ENCODE results near the gene LSS.
"Not testable (repeated sequence)": the region's sequence is repeated elsewhere in the genome, so short reads cannot be mapped to it uniquely, and the experiment has no call there.

LSS gene

DNA sequence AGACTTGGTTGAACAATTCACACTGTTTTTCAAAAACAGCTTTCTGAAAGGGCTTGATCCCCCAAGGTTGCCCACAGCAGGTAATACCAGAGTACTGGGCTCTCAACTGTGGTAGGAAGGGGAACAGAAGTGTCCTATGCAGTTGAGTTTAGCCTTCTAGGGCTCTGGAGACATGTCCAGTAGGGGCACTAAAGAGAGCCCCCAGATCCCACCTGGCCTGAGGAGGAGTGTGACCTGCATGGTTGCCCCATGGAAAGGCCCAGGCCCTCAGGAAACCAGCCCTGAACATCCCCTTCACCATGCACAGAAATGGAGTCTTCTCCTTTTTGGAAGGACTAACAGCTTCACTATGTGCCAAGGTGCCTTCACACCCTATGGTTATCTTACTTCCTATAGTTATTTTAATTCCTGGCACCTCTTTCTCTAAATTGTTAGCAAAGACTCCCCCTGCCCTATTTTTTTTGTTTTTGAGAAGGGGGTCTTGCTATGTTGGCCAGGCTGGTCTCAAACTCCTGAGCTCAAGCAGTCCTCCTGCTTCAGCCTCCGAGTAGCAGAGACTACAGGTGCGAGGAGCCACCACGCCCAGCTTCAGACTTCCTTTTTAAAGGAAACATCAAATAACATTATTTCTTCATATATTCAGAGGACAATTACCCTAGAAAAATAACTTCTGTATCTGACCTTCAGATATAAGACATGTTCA lies 16.8 kb upstream of the LSS start:
- DNase-seq: no peak

- DNase-seq: no peak
These were observed 16.0 kb upstream of the LSS start for GRCh38 chr21:46244602-46245001.

DNA sequence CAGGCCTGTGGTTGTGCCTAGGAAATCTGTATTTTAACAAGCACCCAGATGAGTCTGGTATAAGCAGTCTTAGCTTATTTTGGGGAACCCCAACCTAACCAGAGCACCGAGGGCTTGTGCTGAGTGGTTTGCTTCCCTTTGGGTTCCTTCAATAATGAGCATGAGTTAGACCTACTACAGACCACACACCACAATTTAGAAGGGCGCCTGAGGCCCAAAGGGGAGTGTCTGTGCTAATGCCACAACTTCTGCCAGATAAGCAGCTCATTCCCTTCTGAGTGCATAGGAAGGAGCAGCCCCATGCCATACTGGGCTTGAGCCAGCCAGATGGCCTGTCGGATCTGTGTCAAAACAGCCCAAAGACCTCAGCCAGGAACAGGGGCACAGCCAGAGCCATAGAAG lies 15.4 kb upstream of the LSS start:
- no peak for DNase-seq

GRCh38 chr21:46243325-46243724 lies 14.8 kb upstream of the LSS start:
- no peak for DNase-seq

GRCh38 chr21:46241577-46241976 lies 13.0 kb upstream of the LSS start:
- DNase-seq: not testable (repeated sequence)

DNA sequence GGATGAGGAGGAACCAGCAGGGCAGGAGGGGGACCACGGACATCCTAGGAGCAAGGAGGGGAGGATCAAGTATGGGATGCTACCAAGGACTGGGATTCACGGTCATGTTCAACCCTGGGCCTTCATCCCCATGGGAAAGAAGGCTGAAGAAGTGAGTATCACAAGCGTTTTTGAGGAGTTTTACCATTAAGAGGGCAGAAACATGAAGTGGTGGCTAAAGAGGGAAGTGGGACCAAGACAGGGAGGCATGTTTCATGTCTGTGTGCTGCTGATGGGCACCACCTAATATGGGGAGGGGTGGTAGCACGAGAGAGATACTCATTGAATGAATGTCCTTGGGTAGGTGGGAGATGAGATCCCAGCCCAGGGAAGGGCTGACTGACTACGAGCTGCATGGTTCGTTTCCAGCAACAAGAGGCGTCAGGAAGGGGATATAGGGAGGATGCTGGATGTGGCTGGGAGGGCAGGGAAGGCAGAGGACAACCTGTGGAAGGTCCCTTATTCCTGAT lies 11.3 kb upstream of the LSS start:
- no peak for DNase-seq

DNA sequence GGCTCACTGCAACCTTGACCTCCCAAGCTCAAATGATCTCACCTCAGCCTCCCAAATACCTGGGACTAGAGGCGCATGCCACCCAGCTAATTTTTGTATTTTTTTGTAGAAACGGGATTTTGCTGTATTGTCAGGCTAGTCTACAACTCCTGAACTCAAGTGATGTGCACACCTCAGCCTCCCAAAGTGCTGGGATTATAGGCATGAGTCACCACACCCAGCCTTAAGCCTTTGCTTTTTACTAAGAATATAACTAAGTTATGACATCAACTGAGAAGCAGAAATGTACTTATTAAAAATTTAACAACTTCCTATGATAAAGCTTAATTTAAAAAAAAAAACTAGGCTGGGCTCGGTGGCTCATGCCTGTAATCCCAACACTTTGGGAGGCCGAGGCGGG lies 8.9 kb upstream of the LSS start:
- no peak for DNase-seq

DNA sequence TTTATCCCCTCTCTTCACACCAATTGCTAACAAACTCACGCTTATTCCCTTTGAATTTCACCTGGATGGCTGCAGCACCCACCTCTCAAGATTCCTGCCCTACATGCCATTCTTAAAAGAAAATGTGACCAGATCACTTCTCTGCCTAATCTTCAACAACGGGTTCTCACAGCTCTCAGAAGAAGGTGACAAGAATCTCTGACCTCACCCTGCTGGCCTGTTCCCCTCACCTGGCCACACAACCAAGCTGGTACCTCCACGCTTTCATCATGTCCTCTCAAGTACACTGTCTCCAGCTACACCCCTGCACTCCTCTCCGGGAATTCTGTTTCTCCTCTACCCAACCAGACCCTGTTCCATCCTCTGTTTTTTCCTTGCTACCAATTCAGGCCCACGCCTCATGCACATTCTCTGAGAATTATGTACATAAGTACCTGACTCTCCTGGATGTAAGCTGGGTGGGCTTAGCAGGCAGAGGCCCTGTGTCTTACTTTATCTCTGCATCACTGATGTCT lies 5.9 kb upstream of the LSS start:
- no peak for DNase-seq

GRCh38 chr21:46229923-46230260 lies 1.3 kb upstream of the LSS start:
- DNase-seq: no peak

- DNase-seq: peak; percentile 69
These were observed 754 bp upstream of the LSS start for GRCh38 chr21:46229133-46229922.

GRCh38 chr21:46227811-46228344 lies 696 bp downstream of the LSS start:
- no peak for DNase-seq

- no peak for DNase-seq
These were observed 1.5 kb downstream of the LSS start for GRCh38 chr21:46226920-46227599.

DNA sequence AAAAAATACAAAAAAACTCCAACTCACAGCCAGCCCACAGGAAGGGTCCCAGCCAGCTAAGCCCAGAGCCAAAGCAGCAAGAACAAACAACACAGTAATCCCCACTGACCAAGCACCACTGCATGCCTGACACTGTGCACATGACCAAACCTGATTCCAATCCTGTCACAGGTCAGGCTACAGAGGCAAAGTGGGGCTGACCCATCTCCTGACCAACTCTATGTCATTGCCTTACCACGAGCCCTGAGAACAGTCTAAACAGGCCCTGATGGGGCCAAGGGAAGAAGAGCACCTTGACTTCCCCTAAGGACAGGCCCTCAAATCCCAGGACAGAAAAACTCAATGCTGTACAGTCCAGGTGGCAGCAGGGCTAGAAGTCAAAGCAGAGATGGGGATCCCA lies 2.4 kb downstream of the LSS start:
- no peak for DNase-seq

DNA sequence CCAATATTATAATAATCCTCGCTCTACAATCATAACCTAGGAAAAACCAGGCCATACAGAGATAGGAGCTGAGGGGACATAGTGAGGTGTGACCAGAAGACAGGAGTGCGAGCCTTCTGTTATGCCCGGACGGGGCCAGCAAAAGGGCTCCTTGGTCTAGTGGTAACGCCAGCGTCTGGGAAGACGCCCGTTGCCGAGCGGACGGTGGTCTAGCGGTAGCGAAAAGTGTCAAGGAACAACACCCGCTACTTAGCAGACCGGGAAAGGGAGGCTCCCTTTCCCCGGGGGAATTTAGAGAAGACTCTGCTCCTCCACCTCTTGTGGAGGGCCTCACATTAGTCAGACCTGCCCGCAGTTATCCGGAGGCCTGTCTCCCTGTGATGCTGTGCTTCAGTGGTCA lies 4.9 kb downstream of the LSS start:
- DNase-seq: not testable (repeated sequence)

DNA sequence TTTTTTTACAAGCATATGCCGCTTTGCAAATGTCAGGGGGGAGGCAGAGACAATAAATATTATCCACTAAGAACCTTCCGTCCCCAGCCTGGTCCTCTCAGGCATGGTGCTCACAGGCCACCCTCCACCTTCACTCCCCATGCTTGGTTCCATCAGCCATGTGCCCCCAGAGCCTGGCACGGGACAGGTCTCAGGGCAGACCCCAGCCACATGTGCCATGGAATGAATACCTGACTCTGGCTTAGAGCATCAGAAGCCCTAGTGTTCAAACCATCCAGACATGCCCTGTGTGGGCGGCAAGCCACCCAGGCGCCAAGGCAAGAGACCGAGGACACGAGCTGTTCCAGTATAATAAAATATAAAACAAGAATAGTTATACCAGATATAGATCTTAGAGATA lies 5.4 kb downstream of the LSS start:
- no peak for DNase-seq

GRCh38 chr21:46222436-46223116 lies 6.0 kb downstream of the LSS start:
- no peak for DNase-seq

DNA sequence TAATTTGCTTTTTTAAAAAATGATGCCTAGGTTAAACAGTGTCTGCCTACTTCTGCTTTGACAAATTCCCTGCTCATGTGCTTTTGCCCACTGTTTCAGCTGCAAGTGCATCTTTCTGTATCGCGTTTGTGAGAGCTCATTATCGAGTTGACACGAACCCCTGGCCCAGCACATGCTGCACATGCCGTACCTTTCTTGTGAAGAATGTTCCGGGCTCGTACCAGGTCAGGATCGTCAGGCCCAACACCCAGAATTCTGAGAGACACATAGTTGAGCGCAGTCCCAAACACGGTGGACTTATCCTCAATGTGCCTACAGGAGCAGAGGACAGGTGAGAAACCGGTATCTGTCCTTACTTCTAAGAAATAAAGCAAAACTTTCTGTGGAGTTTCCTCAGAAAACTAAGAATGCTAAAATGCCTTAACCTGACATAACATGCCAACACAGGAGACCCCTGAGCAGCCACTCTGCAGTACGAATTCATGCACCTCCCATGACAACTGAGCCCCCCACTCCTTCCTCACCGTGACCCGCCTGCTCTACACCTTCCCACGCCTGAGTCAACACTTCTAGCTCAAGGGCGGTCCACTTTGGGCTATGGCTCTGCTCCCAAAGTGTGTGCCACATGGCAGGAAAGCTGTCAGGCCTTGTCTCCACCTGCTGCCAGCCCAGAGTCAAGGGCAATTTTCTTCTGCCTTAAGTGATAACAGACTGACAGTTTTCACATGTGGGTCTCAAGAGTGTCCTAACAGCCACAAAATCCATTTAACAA lies 6.7 kb downstream of the LSS start:
- no peak for DNase-seq

DNA sequence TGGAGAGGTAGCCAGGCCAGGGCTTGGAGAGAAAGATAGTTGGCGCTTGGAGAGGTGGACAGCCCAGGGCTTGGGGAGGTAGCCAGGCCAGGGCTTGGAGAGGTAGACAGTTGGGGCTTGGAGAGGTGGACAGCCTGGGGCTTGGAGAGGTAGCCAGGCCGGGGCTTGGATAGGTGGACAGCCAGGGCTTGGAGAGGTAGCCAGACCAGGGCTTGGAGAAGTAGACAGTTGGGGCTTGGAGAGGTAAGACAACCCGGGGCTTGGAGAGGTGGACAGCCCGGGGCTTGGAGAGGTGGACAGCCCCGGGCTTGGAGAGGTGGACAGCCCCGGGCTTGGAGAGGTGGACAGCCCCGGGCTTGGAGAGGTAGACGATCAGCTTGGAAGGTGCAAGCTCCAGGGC lies 7.7 kb downstream of the LSS start:
- DNase-seq: no peak

GRCh38 chr21:46220275-46220810 lies 8.2 kb downstream of the LSS start:
- no peak for DNase-seq

DNA sequence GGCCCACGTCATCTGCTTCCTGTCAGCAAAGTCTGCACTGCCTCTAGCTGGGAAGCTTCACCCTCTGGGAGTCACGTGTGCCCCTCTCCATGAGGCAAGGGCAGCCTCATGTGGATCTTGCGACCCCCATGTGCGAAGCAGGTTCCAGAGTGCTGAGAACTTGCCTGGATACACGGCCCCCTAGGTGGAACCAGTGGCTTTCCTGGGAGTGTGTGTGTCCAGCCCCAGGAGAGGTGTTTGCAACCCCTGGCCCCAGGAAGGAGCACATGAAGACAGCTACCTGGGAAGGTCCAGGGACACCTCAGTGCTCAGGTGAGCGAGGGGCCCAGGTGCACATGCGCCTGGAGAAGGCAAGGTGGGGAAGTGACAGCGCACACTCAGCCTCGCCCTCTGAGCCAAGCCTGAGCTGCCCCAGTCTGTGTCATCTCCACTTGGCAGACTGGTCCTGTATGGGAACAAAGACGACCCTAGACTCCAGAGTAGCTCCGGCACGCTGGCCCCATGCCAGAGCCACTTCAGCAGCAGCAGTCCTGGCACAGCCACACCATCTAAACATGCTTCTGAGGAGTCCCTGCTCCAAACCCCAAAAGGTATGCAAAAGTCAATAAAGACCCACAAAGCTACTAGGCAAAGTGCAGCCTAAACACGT lies 8.9 kb downstream of the LSS start:
- DNase-seq: no peak

DNA sequence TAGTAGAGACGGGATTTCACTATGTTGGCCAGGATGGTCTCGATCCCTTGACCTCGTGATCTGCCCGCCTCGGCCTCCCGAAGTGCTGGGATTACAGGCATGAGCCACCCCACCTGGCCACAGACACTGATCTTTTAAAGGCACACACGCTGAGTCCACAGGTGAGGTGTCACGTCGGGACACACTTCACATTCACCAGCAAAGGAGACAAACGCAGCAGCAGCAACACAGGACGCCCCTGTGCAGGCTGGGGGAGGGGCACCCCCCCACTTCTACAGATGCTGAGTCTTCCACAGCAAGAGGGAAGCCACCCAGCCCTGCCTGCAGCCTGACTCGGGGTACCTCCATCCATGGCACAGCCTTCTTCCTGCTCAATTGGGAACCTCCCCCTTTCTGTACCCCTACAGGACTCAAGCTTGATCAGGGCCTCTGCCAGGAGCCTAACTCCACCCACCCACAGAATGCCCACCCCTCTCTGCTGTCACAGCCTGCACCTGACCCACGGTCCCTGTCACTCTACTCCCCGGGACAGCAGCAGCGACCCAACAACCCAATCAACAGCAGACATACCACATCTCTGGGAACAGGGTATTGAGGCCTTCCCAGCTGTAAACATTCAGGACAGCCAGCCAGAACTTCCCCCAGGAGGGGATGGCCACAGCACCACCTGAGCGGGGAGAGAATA lies 9.5 kb downstream of the LSS start:
- no peak for DNase-seq

All from NCI-H1694 treated with DMSO at 0.1 percent for 48 hours (cell line).